Measurements from ENCODE around the gene RAP1GAP2. TPM values are rescaled to one million over a fixed set of nuclear protein-coding genes. Genes with fewer than 3 reads are reported as not detected.
A peak's percentile ranks its signal among the peaks of the same experiment; 100 is the strongest.

Gene RAP1GAP2
- total RNA-seq, 6 donors from 2014 or later = 6.3 to 19.4 (median 13.6) TPM

GRCh38 chr17:2805961-2806360, 9.7 kb downstream of the RAP1GAP2 start:
- DNase-seq (no peak), ATAC-seq (ENCODE audit: low FRiP score in 2 of 2) (no peak)
- H3K36me3 ChIP-seq = no peaks in the 10 kb centered on the region
- 56 to 72% methylated on average over 3 of the region's 3 CpGs for WGBS, 2 donors
- H3K9me3 ChIP-seq = no peaks in the 10 kb centered on the region
- TF ChIP-seq POLR2A (IDR thresholded peaks at IDR 0.05) (no peak), POLR2AphosphoS5 (IDR thresholded peaks at IDR 0.05) (no peak), CTCF (IDR thresholded peaks at IDR 0.05) (no peak)
- H3K4me1 ChIP-seq = no peaks in the 10 kb centered on the region
- H3K27me3 ChIP-seq = no peaks in the 10 kb centered on the region
- no peak overlapping the region for H3K4me3 ChIP-seq
- no peak overlapping the region for H3K27ac ChIP-seq

GRCh38 chr17:2808367-2809335, 12.4 kb downstream of the RAP1GAP2 start:
- Histone ChIP-seq H3K27me3 (no peaks in the 10 kb centered on the region), H3K4me1 (no peaks in the 10 kb centered on the region), H3K27ac (no peak overlapping the region), H3K36me3 (no peaks in the 10 kb centered on the region), H3K4me3 (no peak overlapping the region), H3K9me3 (no peaks in the 10 kb centered on the region)
- 82 to 91% methylated on average over 20 to 30 of the region's 30 CpGs for whole genome bisulfite sequencing, 2 donors
- ATAC-seq (ENCODE audit: low FRiP score in 2 of 2) (peak in 1 of 2 donors; percentile 34), DNase-seq (no peak)
- TF ChIP-seq CTCF (IDR thresholded peaks at IDR 0.05) (no peak), EP300 (IDR thresholded peaks at IDR 0.05) (no peak), POLR2A (IDR thresholded peaks at IDR 0.05) (no peak), POLR2AphosphoS5 (IDR thresholded peaks at IDR 0.05) (no peak)

- 87 to 94% methylated on average over 7 to 8 of the region's 14 CpGs for WGBS, 2 donors
- Histone ChIP-seq H3K27ac (no peak overlapping the region), H3K9me3 (no peaks in the 10 kb centered on the region), H3K4me3 (no peak overlapping the region), H3K36me3 (no peaks in the 10 kb centered on the region), H3K27me3 (no peaks in the 10 kb centered on the region), H3K4me1 (no peaks in the 10 kb centered on the region)
- DNase-seq = no peak
- TF ChIP-seq CTCF (IDR thresholded peaks at IDR 0.05) (no peak), POLR2AphosphoS5 (IDR thresholded peaks at IDR 0.05) (no peak), POLR2A (IDR thresholded peaks at IDR 0.05) (no peak)
- ATAC-seq (ENCODE audit: low FRiP score in 2 of 2) = no peak
Observed at GRCh38 chr17:2809337-2809736, 13.1 kb downstream of the RAP1GAP2 start.

GRCh38 chr17:2814049-2814448, 17.8 kb downstream of the RAP1GAP2 start:
- peak overlapping the region in 2 of 4 donors; percentile 25 to 33 for H3K4me3 ChIP-seq

More at GRCh38 chr17:2814049-2814448, 17.8 kb downstream of the RAP1GAP2 start:
- H3K4me1 ChIP-seq = no peaks in the 10 kb centered on the region
- ATAC-seq (ENCODE audit: low FRiP score in 2 of 2) (peak in 1 of 2 donors; percentile 13), DNase-seq (no peak)
- no peaks in the 10 kb centered on the region for H3K9me3 ChIP-seq
- H3K36me3 ChIP-seq = no peaks in the 10 kb centered on the region
- WGBS, 2 donors = 48 to 51% methylated on average over 5 of the region's 5 CpGs
- H3K27me3 ChIP-seq = no peaks in the 10 kb centered on the region
- TF ChIP-seq POLR2AphosphoS5 (IDR thresholded peaks at IDR 0.05) = no peak
- TF ChIP-seq CTCF (IDR thresholded peaks at IDR 0.05) = no peak
- TF ChIP-seq EP300 (IDR thresholded peaks at IDR 0.05) = no peak
- no peak for TF ChIP-seq POLR2A (IDR thresholded peaks at IDR 0.05)
- peak overlapping the region in 2 of 4 donors; percentile 16 to 35 for H3K27ac ChIP-seq
